GM12874 (cell line): ENCODE measurements around the gene MKS1.

Source experiments
- CTCF ChIP-seq: IDR thresholded peaks from 2 replicates; pipeline ENCODE4 v1.5.1; 2011; ENCODE audit warnings: low read depth, mild to moderate bottlenecking, control low read depth, low read length, moderate library complexity; ENCODE audit not compliant: insufficient read depth

The MKS1 gene

GRCh38 chr17:58174871-58175270 is 44.2 kb downstream of the MKS1 start:
- no peak for TF ChIP-seq CTCF

- TF ChIP-seq CTCF = peak; percentile 49; the same call in 1 of the 2 replicates
Measured at GRCh38 chr17:58172369-58173071, 46.5 kb downstream of the MKS1 start.

DNA sequence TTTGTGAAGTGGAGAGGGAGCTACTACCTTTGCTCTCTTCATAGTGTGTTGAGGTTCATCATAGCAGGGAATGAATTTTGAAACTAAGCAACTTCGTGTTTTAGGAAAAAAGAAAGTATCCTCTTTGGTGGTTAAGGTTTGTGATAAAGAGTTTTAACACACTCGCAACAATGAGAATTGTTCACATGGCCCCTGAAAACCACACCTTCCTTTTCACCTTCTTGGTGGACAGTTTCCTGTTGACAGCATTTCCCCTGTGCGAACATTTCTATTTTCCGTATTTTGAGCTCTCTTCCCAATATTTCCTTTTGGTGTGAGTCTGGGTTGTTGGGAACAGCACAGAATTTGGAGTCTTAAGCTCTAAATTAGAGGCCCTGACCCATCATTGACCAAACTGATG is 48.4 kb downstream of the MKS1 start:
- TF ChIP-seq CTCF = no peak

GRCh38 chr17:58166682-58167081 is 52.4 kb downstream of the MKS1 start, which contains the start of gene OR4D2:
TSS of gene OR4D2 (plus strand) at chr17:58166982. CDS start at chr17:58169656, 2,674 bp downstream.
- no peak for TF ChIP-seq CTCF

DNA sequence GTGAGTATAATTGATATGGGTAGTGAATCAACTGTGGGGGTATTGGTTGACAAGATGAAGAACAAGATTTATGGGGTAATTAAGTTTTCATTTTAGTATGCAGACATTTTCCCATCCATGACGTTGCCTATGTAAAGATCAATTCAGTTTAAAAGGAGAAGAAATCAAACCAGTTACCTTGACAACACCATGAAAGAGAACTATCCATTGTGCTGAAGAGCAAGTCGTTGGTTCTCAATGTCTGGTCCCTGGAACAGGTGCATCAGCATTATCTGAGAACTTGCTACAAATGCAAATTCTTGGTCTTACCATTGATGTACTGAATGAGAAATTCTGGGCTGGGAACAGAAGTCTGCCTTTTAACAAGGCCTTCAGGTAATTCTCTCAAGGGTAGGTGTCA is 53.1 kb downstream of the MKS1 start:
- no peak for TF ChIP-seq CTCF

GRCh38 chr17:58161566-58161965 is 57.5 kb downstream of the MKS1 start:
- no peak for TF ChIP-seq CTCF

DNA sequence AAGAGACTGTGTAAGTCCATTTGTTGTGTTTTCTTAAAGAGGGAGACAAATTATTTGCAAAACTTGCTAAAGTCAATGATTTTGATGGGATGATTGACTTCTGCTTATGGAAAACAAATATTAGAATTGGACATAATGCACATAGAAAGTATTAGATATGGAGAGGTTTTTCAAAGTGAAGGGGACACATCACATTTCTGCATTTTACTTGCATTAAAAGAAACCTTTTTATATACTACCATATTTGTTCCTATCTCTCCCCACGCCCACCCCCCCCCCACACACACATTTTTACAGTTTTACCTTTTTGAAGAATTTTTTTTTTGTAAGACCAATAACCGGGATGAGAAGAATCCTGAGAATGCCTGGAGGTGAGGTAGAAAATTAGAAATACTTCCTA is 60.9 kb downstream of the MKS1 start:
- no peak for TF ChIP-seq CTCF
